ENCODE results near the gene EFS.

EFS gene

DNA sequence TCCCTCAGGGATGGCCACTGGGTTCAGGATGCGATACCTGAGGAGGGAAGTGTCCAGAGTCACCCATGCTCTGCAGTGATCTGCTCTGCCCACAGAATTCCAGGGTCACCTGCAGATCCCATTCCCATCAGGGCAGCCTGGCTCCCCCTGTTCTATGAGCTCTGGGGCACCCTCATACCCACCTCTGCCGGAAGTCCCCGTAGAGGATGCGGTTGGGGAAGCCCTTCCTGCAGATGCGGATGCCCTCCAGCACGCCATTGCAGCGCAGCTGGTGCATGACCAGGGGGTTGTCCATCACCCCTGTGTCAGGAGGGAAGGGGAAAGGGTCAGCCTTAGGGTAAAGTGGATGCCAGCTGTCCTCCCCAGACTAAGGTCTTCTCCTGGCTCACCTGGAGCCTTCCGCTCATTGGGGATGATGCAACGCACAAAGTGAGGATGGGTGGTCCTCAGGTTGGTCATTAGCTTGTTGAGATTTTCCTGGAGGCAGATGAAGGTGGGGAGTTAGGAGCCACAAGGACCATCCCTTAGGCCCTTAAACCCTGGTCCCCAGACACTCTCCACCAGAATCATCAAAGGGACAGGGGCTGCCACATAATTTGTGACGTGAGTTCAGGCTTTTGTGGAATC, 31.9 kb upstream of the EFS start:
- TF ChIP-seq, protein P1, sequence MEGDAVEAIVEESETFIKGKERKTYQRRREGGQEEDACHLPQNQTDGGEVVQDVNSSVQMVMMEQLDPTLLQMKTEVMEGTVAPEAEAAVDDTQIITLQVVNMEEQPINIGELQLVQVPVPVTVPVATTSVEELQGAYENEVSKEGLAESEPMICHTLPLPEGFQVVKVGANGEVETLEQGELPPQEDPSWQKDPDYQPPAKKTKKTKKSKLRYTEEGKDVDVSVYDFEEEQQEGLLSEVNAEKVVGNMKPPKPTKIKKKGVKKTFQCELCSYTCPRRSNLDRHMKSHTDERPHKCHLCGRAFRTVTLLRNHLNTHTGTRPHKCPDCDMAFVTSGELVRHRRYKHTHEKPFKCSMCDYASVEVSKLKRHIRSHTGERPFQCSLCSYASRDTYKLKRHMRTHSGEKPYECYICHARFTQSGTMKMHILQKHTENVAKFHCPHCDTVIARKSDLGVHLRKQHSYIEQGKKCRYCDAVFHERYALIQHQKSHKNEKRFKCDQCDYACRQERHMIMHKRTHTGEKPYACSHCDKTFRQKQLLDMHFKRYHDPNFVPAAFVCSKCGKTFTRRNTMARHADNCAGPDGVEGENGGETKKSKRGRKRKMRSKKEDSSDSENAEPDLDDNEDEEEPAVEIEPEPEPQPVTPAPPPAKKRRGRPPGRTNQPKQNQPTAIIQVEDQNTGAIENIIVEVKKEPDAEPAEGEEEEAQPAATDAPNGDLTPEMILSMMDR (IDR thresholded peaks at IDR 0.05), result no peak

DNA sequence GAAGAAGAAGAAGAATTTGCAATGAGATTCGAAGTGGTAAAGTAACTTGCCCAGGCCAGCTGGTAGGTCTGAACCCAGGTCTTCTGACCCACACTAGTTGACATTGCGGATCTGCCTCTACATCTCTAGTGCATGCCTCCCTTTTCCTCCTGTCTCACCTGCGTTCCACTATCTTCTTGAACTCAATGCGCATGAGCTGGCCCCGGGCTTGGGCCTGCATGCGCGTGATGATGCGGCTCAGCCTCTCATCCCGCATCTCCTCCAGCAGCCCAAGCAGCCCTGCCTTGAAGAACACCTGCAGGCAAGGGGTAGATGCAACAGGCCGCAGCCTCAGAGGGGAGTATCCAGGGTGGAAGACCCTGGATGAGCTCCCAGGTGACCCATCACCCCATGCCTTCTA, 31.2 kb upstream of the EFS start:
- TF ChIP-seq, protein P1 (IDR thresholded peaks at IDR 0.05), result no peak

DNA sequence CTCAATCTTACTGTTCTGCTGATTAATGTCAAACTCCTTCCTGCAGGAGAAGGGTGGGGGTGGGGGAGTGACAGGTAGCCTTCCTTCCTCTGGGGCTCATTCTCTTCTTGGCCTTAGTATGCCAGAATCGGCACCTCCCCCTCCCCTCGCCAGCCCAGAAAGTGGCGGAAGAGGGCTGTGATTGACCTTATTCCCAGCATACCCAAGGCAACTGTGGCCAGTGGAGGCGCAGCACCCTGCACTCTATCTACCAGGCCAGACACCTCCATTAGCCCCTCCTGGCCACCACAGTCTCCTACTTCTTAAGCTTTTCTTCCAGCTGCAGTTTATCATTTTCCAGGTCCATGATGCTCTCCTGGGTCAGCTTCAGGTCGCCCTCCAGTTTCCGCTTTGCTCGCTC, 27.6 kb upstream of the EFS start:
- TF ChIP-seq, protein P1 (IDR thresholded peaks at IDR 0.05), result no peak

DNA sequence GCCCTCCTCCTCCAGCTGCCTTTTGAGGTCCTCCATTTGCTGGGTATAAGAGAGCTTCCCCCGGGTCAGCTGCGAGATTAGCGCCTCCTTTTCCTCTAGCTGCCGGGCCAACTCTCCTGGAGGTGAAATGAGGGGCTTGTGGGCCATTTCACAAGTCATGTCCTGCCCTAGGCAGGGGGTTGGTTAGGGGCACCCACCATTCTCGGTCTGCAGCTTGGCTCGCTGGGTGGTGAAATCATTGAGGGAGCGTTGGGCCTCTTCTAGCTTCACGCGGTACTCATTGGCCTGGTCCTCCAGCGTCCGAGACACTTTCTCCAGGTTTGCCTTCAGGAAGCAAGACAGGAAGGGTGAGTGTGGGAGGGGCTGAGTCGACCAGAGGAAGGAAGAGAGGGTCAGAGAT, 24.4 kb upstream of the EFS start:
- TF ChIP-seq, protein P1 (IDR thresholded peaks at IDR 0.05), result no peak

DNA sequence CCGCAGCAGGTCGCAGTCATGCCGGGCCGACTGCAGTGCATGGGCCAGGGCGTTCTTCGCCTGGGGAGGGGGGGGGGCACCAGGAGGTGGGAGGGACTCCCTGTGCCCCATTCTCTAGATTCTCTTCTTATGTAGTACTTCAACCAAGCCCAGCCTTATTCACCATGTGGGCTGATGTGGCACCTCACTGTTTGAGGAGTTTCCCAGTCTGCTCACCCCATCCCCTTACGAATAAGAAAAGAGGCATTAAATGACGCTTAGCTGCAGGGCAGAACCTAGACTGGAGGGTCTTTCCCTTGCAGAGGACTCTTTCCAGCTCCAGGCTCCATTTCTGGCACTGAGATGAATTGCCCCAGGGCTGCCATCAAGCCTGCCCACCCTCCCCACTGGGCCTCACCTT, 24.0 kb upstream of the EFS start:
- TF ChIP-seq, protein P1 (IDR thresholded peaks at IDR 0.05), result no peak

DNA sequence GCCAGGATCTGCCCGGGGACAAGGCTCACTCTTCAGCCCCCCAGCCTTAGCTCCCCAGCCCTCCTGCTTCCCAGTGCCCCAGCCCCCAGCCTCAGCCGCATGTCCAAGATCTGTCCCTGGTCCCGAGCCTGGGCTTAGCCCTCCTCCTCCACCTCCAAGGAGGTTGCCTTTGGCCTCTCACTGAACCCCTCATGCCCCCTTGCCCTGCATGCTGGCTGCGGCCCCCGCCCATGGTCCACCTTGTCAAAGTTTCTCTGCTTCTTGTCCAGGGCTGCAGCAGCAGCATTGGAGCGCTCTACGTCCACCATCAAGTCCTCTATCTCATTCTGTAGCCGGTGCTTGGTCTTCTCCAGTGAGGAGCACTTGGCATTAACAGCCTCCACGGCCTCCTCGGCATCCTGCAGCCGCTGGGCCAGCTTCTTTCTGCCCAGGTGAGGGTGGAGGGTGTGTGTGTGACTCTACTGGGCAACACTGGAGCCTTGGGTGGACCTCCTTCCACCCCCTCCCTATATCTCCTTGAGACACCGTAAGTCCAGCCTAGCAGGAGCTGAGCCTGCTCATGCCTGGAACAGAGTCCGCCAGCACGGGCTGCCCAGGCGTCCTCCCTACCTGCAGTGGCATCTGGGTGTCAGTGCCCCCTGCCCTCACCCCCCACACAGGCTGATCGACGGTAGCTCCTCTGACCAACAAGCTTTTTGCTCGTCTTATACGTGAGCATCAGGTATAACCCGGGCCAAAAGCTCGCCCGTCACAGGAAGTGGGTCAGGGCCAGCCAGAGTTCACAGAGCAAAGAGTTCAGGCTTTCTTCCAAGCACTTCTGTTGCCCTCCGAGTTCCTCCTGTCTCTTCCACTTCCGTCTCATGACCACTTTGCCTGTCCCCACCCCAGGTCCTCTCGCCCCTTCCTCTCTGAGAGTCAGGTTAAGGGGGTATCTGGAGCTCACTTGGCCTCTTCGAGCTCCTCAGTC, 23.2 kb upstream of the EFS start:
- TF ChIP-seq, protein P1 (IDR thresholded peaks at IDR 0.05), result no peak

DNA sequence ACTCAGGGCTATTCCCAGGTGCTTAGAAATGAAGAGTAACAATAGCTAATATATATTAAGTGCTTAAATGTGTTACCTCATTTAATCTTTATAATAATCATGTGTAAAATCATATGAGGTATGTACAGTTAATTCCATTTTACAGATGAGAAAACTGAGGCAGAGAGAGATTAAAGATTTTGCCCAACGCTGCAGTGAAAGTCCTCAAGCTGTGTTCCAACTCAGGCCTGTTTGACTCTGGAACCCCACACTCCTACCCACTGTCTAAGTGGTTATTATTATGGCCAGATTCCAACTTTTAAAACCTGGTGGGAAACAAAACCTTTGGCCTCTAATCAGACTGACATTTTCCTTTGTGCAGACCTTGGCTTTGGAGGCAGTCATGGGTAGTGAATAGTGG, 22.0 kb upstream of the EFS start:
- TF ChIP-seq, protein P1 (IDR thresholded peaks at IDR 0.05), result no peak
